ENCODE results near the gene TP63. TPM values are rescaled to one million over a fixed set of nuclear protein-coding genes. Genes with fewer than 3 reads are reported as not detected.

The TP63 gene
- total RNA-seq, 1 donor from 2014 or later: 5.8 TPM

- H3K36me3 Mint-ChIP-seq: no peaks in the 10 kb centered on the region
- H3K4me1 Mint-ChIP-seq (ENCODE audit: unreplicated experiment): no peaks in the 10 kb centered on the region
- no peaks in the 10 kb centered on the region for H3K9me3 Mint-ChIP-seq
- no peaks in the 10 kb centered on the region for H3K27me3 Mint-ChIP-seq
- H3K27ac Mint-ChIP-seq: no peak overlapping the region
- H3K4me3 Mint-ChIP-seq: no peak overlapping the region
- no peak for DNase-seq (ENCODE audit: extremely low spot score, unreplicated experiment)
- TF ChIP-seq CTCF (conservative IDR thresholded peaks at IDR 0.05): no peak
Observed at GRCh38 chr3:189754356-189754755, 123.2 kb downstream of the TP63 start.

- DNase-seq (ENCODE audit: extremely low spot score, unreplicated experiment): no peak
- TF ChIP-seq CTCF (conservative IDR thresholded peaks at IDR 0.05): no peak
- H3K27ac Mint-ChIP-seq: no peak overlapping the region
Observed at GRCh38 chr3:189756582-189757078, 125.4 kb downstream of the TP63 start.

GRCh38 chr3:189758186-189758585 lies 127.0 kb downstream of the TP63 start:
- Mint-ChIP-seq H3K9me3 (peaks cover 5% of the 10 kb centered on the region), H3K27me3 (peaks cover 2% of the 10 kb centered on the region), H3K36me3 (no peaks in the 10 kb centered on the region), H3K4me1 (ENCODE audit: unreplicated experiment) (peaks cover under 1% of the 10 kb centered on the region), H3K27ac (no peak overlapping the region), H3K4me3 (no peak overlapping the region)
- DNase-seq (ENCODE audit: extremely low spot score, unreplicated experiment): no peak
- TF ChIP-seq CTCF (conservative IDR thresholded peaks at IDR 0.05): no peak

More at GRCh38 chr3:189756582-189757078, 125.4 kb downstream of the TP63 start:
- H3K9me3 Mint-ChIP-seq: peaks cover 5% of the 10 kb centered on the region
- no peaks in the 10 kb centered on the region for H3K4me1 Mint-ChIP-seq (ENCODE audit: unreplicated experiment)
- no peak overlapping the region for H3K4me3 Mint-ChIP-seq
- H3K27me3 Mint-ChIP-seq: peaks cover 2% of the 10 kb centered on the region
- H3K36me3 Mint-ChIP-seq: no peaks in the 10 kb centered on the region

GRCh38 chr3:189766416-189766815 lies 135.2 kb downstream of the TP63 start:
- TF ChIP-seq CTCF (conservative IDR thresholded peaks at IDR 0.05): no peak
- DNase-seq (ENCODE audit: extremely low spot score, unreplicated experiment): no peak
- no peaks in the 10 kb centered on the region for H3K36me3 Mint-ChIP-seq
- H3K4me3 Mint-ChIP-seq: peak overlapping the region; percentile 73
- H3K4me1 Mint-ChIP-seq (ENCODE audit: unreplicated experiment): peaks cover 10% of the 10 kb centered on the region
- peaks cover 2% of the 10 kb centered on the region for H3K27me3 Mint-ChIP-seq
- peak overlapping the region; percentile 90 for H3K27ac Mint-ChIP-seq
- no peaks in the 10 kb centered on the region for H3K9me3 Mint-ChIP-seq

- H3K4me1 Mint-ChIP-seq (ENCODE audit: unreplicated experiment): peaks cover 8% of the 10 kb centered on the region
- no peaks in the 10 kb centered on the region for H3K36me3 Mint-ChIP-seq
- peaks cover 7% of the 10 kb centered on the region for H3K27me3 Mint-ChIP-seq
- no peak for DNase-seq (ENCODE audit: extremely low spot score, unreplicated experiment)
- no peaks in the 10 kb centered on the region for H3K9me3 Mint-ChIP-seq
- H3K27ac Mint-ChIP-seq: no peak overlapping the region
- no peak overlapping the region for H3K4me3 Mint-ChIP-seq
- TF ChIP-seq CTCF (conservative IDR thresholded peaks at IDR 0.05): no peak
Observed at GRCh38 chr3:189771842-189772450, 140.8 kb downstream of the TP63 start.
